ENCODE data around the gene RAB8B.

DNA sequence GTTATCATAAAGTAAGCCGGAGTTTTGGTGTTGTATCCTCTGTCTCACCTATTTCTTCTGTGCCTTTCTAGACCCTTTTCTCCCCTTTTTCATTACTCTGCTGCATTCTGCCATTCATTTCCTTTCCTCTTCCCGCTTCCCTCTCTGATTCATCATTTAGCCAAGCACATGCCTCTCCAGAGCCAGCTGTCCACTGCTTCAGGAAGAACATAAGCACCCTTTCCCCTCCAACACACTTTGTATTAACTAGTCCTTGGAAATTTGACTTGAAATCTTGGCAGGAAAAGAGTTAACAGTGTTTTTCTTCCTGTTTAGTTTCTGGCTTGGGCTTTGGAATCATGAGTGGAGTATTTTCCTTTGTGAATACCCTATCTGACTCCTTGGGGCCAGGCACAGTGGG is 97.7 kb downstream of the RAB8B start:
- TF ChIP-seq CTCF (IDR thresholded peaks at IDR 0.05; ENCODE audit: low read depth, low read length) = no peak
- no peak for TF ChIP-seq POLR2A (IDR thresholded peaks at IDR 0.05; ENCODE audit: extremely low read depth, insufficient read length)
- no peak for TF ChIP-seq MYC (IDR thresholded peaks at IDR 0.05; ENCODE audit: low read depth, low read length)
- TF ChIP-seq MAX (IDR thresholded peaks at IDR 0.05; ENCODE audit: low read depth, low read length) = no peak

Data from NB4 (cell line).